Neural cell (in vitro differentiated cells): ENCODE results near the gene MEX3A.

ENCODE experiments used
- EP300 ChIP-seq: fragments of 450-650 bp; conservative IDR thresholded peaks from 2 replicates; pipeline ENCODE4 v1.6.1; 2014; ENCODE audit warnings: antibody characterized with exemption, mild to moderate bottlenecking, moderate library complexity; ENCODE audit not compliant: poor library complexity, severe bottlenecking
- EZH2 ChIP-seq: fragments of 200-600, 300-800 bp; shearing (Covaris generic), sonication (generic); IDR thresholded peaks from 2 replicates; pipeline ENCODE4 v1.6.1; 2014; ENCODE audit warnings: antibody characterized with exemption, low read length, borderline replicate concordance, mild to moderate bottlenecking; ENCODE audit not compliant: insufficient read depth, poor library complexity, severe bottlenecking
- POLR2AphosphoS5 ChIP-seq: IDR thresholded peaks from 2 replicates; pipeline ENCODE4 v1.6.1; 2012
- RAD21 ChIP-seq: fragments of 450-650 bp; conservative IDR thresholded peaks from 2 replicates; pipeline ENCODE4 v1.6.1; 2014; ENCODE audit warnings: antibody characterized with exemption, mild to moderate bottlenecking, moderate library complexity
- TAF1 ChIP-seq: IDR thresholded peaks from 2 replicates; pipeline ENCODE4 v1.6.1; 2012; ENCODE audit warnings: low read depth
- TF ChIP-seq, protein P1 (sequence below): fragments of 450-650 bp; IDR thresholded peaks from 2 replicates; pipeline ENCODE4 v1.5.1; 2014; ENCODE audit warnings: antibody characterized with exemption, mild to moderate bottlenecking, moderate library complexity; ENCODE audit not compliant: poor library complexity, severe bottlenecking
- TF ChIP-seq, protein P2 (sequence below): IDR thresholded peaks from 2 replicates; pipeline ENCODE4 v1.6.1; 2012; ENCODE audit warnings: borderline replicate concordance

DNA sequence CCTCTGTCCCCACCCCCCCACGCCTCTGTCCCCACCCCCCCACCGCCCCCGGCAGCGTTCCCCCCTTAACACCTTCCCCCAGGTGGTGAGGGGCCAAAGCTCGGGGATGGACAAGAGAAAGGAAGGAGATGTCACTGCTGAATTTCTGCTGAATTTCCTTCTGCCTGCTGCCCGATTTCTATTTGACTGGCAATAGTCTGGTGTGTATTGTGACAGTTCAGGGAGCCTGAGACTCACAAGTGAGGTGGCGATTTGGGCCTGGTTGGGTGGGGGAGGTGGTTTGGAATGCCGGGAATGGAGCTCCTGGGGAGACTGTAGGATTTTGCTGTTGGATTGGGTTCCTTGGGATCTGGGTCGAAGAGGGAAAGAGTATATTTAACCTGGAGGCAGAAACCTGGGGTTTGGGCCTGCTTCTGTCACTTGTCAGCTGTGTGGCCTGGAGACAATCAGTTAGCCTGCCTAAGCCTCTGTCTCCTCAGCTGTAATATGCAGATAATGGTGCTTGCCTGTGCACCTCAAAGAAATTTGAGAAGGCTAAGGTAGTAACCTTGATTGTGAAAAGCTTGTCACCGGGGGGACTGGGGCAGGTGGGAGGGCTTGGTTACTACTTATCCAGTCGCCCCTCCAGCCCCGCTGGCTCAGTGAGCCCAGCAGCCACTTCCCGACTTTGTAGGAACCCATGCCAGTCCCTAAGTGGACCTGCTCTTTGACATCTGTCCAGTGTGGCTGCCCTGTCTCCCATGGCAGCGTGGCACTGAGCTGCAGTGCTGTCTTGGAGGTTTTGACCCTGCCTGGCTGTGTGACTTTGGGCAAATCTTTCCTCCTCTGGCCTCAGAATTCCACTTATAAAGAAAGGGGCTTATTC is 24.6 kb upstream of the MEX3A start:
- TF ChIP-seq, protein P1, sequence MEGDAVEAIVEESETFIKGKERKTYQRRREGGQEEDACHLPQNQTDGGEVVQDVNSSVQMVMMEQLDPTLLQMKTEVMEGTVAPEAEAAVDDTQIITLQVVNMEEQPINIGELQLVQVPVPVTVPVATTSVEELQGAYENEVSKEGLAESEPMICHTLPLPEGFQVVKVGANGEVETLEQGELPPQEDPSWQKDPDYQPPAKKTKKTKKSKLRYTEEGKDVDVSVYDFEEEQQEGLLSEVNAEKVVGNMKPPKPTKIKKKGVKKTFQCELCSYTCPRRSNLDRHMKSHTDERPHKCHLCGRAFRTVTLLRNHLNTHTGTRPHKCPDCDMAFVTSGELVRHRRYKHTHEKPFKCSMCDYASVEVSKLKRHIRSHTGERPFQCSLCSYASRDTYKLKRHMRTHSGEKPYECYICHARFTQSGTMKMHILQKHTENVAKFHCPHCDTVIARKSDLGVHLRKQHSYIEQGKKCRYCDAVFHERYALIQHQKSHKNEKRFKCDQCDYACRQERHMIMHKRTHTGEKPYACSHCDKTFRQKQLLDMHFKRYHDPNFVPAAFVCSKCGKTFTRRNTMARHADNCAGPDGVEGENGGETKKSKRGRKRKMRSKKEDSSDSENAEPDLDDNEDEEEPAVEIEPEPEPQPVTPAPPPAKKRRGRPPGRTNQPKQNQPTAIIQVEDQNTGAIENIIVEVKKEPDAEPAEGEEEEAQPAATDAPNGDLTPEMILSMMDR, result no peak
- TF ChIP-seq RAD21 (no peak), POLR2AphosphoS5 (no peak), TAF1 (no peak), EZH2 (no peak), EP300 (no peak)
- TF ChIP-seq, protein P2, sequence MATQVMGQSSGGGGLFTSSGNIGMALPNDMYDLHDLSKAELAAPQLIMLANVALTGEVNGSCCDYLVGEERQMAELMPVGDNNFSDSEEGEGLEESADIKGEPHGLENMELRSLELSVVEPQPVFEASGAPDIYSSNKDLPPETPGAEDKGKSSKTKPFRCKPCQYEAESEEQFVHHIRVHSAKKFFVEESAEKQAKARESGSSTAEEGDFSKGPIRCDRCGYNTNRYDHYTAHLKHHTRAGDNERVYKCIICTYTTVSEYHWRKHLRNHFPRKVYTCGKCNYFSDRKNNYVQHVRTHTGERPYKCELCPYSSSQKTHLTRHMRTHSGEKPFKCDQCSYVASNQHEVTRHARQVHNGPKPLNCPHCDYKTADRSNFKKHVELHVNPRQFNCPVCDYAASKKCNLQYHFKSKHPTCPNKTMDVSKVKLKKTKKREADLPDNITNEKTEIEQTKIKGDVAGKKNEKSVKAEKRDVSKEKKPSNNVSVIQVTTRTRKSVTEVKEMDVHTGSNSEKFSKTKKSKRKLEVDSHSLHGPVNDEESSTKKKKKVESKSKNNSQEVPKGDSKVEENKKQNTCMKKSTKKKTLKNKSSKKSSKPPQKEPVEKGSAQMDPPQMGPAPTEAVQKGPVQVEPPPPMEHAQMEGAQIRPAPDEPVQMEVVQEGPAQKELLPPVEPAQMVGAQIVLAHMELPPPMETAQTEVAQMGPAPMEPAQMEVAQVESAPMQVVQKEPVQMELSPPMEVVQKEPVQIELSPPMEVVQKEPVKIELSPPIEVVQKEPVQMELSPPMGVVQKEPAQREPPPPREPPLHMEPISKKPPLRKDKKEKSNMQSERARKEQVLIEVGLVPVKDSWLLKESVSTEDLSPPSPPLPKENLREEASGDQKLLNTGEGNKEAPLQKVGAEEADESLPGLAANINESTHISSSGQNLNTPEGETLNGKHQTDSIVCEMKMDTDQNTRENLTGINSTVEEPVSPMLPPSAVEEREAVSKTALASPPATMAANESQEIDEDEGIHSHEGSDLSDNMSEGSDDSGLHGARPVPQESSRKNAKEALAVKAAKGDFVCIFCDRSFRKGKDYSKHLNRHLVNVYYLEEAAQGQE, result no peak
